Fibroblast of pulmonary artery (primary cell): ENCODE measurements around the gene MIEN1.

ENCODE experiments used
- DNase-seq: peaks from one replicate; pipeline ENCODE4 v3.0.0-alpha.2; 2010; ENCODE audit warnings: low read depth
- H3K4me3 ChIP-seq: replicated peaks from 2 replicates; pipeline ENCODE4 v1.5.1; 2011; ENCODE audit warnings: low read depth, mild to moderate bottlenecking, control low read depth, low read length, moderate library complexity
- CTCF ChIP-seq: IDR thresholded peaks from 2 replicates; pipeline ENCODE4 v1.5.1; 2011; ENCODE audit warnings: mild to moderate bottlenecking, control low read depth, low read length, inconsistent platforms; ENCODE audit errors: missing control alignments

The MIEN1 gene

GRCh38 chr17:39763051-39763820, 32.9 kb upstream of the MIEN1 start:
- TF ChIP-seq CTCF: no peak
- no peak overlapping the region for H3K4me3 ChIP-seq
- peak; percentile 72 for DNase-seq

- no peak overlapping the region for H3K4me3 ChIP-seq
- no peak for TF ChIP-seq CTCF
- DNase-seq: peak; percentile 22
These were observed 31.6 kb upstream of the MIEN1 start for GRCh38 chr17:39761861-39762496.

GRCh38 chr17:39759204-39759603, 28.9 kb upstream of the MIEN1 start:
- TF ChIP-seq CTCF: no peak
- DNase-seq: no peak

GRCh38 chr17:39757931-39758873, 27.9 kb upstream of the MIEN1 start:
- no peak overlapping the region for H3K4me3 ChIP-seq
- TF ChIP-seq CTCF: no peak
- DNase-seq: no peak

More at GRCh38 chr17:39759204-39759603, 28.9 kb upstream of the MIEN1 start:
- H3K4me3 ChIP-seq: no peak overlapping the region

- no peak overlapping the region for H3K4me3 ChIP-seq
- no peak for TF ChIP-seq CTCF
- no peak for DNase-seq
These were observed 26.9 kb upstream of the MIEN1 start for GRCh38 chr17:39757176-39757662.

- no peak for DNase-seq
- no peak for TF ChIP-seq CTCF
- H3K4me3 ChIP-seq: no peak overlapping the region
These were observed 26.2 kb upstream of the MIEN1 start for GRCh38 chr17:39756380-39757079.
